Measurements from ENCODE around the gene KRTAP10-4. TPM values are rescaled to one million over a fixed set of nuclear protein-coding genes. Genes with fewer than 3 reads are reported as not detected.

The KRTAP10-4 gene
- total RNA-seq, 2 experiments from 2014 or later, result not detected

- H2AFZ ChIP-seq (ENCODE audit: low read length), result no peak overlapping the region
- POLR2A ChIA-PET, result no interaction called here
- H4K20me1 ChIP-seq (ENCODE audit: insufficient read depth, low read length), result no peaks in the 10 kb centered on the region
- TF ChIP-seq EZH2phosphoT487 (IDR thresholded peaks at IDR 0.05; ENCODE audit: borderline replicate concordance, low read depth, low read length), result no peak
- TF ChIP-seq, protein P1, sequence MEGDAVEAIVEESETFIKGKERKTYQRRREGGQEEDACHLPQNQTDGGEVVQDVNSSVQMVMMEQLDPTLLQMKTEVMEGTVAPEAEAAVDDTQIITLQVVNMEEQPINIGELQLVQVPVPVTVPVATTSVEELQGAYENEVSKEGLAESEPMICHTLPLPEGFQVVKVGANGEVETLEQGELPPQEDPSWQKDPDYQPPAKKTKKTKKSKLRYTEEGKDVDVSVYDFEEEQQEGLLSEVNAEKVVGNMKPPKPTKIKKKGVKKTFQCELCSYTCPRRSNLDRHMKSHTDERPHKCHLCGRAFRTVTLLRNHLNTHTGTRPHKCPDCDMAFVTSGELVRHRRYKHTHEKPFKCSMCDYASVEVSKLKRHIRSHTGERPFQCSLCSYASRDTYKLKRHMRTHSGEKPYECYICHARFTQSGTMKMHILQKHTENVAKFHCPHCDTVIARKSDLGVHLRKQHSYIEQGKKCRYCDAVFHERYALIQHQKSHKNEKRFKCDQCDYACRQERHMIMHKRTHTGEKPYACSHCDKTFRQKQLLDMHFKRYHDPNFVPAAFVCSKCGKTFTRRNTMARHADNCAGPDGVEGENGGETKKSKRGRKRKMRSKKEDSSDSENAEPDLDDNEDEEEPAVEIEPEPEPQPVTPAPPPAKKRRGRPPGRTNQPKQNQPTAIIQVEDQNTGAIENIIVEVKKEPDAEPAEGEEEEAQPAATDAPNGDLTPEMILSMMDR (conservative IDR thresholded peaks at IDR 0.05; ENCODE audit: low read length), result no peak
- no peak for DNase-seq (ENCODE audit: low spot score)
- no peaks in the 10 kb centered on the region for H3K4me1 ChIP-seq (ENCODE audit: insufficient read depth, low read length, poor library complexity, severe bottlenecking)
- no TSS peak for BruUV-seq (replicated peaks)
- CTCF ChIA-PET (ENCODE audit: unreplicated experiment), result interaction anchor here (0.7 kb wide), 1 partner anchor 72 kb away, joined by 3 read pairs; no protein-coding TSS in a partner anchor
- no peak overlapping the region for H3K27ac ChIP-seq (ENCODE audit: low read depth, low read length, poor library complexity, severe bottlenecking)
- H3K36me3 ChIP-seq (ENCODE audit: insufficient read depth, low read length), result no peaks in the 10 kb centered on the region
- no peaks in the 10 kb centered on the region for H3K79me2 ChIP-seq (ENCODE audit: insufficient read depth, low read depth, low read length)
- H3K4me2 ChIP-seq (ENCODE audit: low read length), result no peak overlapping the region
- no peak overlapping the region for H3K4me3 ChIP-seq (ENCODE audit: low read depth, low read length, poor library complexity, severe bottlenecking)
- no peaks in the 10 kb centered on the region for H3K9me2 ChIP-seq (ENCODE audit: insufficient read depth, low read length)
- intact Hi-C loops (cut with micrococcal nuclease; ENCODE audit: unreplicated experiment), result no loop called here
- no peaks in the 10 kb centered on the region for H3K9me3 ChIP-seq (ENCODE audit: low read length)
Observed at GRCh38 chr21:44601596-44602462, 28.3 kb downstream of the KRTAP10-4 start.

DNA sequence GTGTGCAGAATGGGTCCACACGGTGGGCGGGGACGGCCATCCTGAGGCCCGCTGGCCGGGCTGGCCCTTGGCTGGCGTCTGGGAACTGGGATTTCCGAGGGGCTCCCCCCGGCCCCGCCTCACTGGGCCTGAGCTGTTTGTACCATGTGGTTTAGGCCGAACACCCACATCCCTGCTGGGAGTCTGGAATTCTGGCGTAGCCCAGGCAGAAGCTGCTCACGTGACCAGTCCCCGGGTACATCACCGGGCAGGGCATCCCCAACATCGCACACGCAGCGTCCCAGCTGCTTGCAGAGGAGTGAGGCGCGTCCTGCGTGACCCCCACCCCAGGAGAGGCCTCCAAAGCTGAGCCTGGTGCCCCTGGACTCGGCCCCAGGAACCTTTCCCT lies 28.9 kb downstream of the KRTAP10-4 start:
- CTCF ChIA-PET (ENCODE audit: unreplicated experiment), result interaction anchor here (0.5 kb wide), 1 partner anchor 24 kb away, joined by 4 read pairs; the partner anchor contains the start of gene KRTAP10-9
- H4K20me1 ChIP-seq (ENCODE audit: insufficient read depth, low read length), result no peaks in the 10 kb centered on the region
- DNase-seq (ENCODE audit: low spot score), result no peak
- no peak overlapping the region for H3K27ac ChIP-seq (ENCODE audit: low read depth, low read length, poor library complexity, severe bottlenecking)
- POLR2A ChIA-PET, result no interaction called here
- no peak overlapping the region for H3K4me2 ChIP-seq (ENCODE audit: low read length)
- intact Hi-C loops (cut with micrococcal nuclease; ENCODE audit: unreplicated experiment), result no loop called here
- no peaks in the 10 kb centered on the region for H3K36me3 ChIP-seq (ENCODE audit: insufficient read depth, low read length)
- no peak overlapping the region for H3K4me3 ChIP-seq (ENCODE audit: low read depth, low read length, poor library complexity, severe bottlenecking)
- no peaks in the 10 kb centered on the region for H3K4me1 ChIP-seq (ENCODE audit: insufficient read depth, low read length, poor library complexity, severe bottlenecking)
- H3K9me2 ChIP-seq (ENCODE audit: insufficient read depth, low read length), result no peaks in the 10 kb centered on the region
- no peaks in the 10 kb centered on the region for H3K9me3 ChIP-seq (ENCODE audit: low read length)
- H3K79me2 ChIP-seq (ENCODE audit: insufficient read depth, low read depth, low read length), result no peaks in the 10 kb centered on the region
- no TSS peak for BruUV-seq (replicated peaks)
- TF ChIP-seq, protein P1 (conservative IDR thresholded peaks at IDR 0.05; ENCODE audit: low read length), result no peak
- no peak for TF ChIP-seq EZH2phosphoT487 (IDR thresholded peaks at IDR 0.05; ENCODE audit: borderline replicate concordance, low read depth, low read length)
- H2AFZ ChIP-seq (ENCODE audit: low read length), result no peak overlapping the region

All from OCI-LY7 (cell line).